Neural cell (in vitro differentiated cells): ENCODE measurements around the gene CDH4. TPM values are rescaled to one million over a fixed set of nuclear protein-coding genes. Genes with fewer than 3 reads are reported as not detected.

Experiments
- H2AFZ ChIP-seq: fragments of 200-600, 300-800 bp; sonication (generic), shearing (Covaris generic); 2 replicates; pipeline ENCODE4 v1.6.0; 2014; ENCODE audit warnings: low read depth, mild to moderate bottlenecking, antibody characterized with exemption, low read length, moderate library complexity
- H3F3A ChIP-seq: fragments of 200-600 bp; shearing (Covaris generic); 2 replicates; pipeline ENCODE4 v1.6.1; 2016; ENCODE audit warnings: mild to moderate bottlenecking, moderate library complexity, mixed read lengths, antibody characterized with exemption, low read length; ENCODE audit not compliant: insufficient read depth, poor library complexity, severe bottlenecking
- H3K27ac ChIP-seq: fragments of 200-600, 300-800 bp; sonication (generic), shearing (Covaris generic); 2 replicates; pipeline ENCODE4 v1.5.1; 2014; ENCODE audit warnings: mild to moderate bottlenecking, low read length, moderate library complexity
- H3K27me3 ChIP-seq: fragments of 300-800, 200-600 bp; sonication (generic), shearing (Covaris generic); 2 replicates; pipeline ENCODE4 v1.6.0; 2014; ENCODE audit warnings: mild to moderate bottlenecking, low read depth, low read length, moderate library complexity; ENCODE audit not compliant: insufficient read depth
- H3K36me3 ChIP-seq: fragments of 300-800, 200-600 bp; sonication (generic), shearing (Covaris generic); 2 replicates; pipeline ENCODE4 v1.5.1; 2014; ENCODE audit warnings: mild to moderate bottlenecking, antibody characterized with exemption, low read length, moderate library complexity; ENCODE audit not compliant: insufficient read depth
- H3K4me2 ChIP-seq: fragments of 300-800, 200-600 bp; sonication (generic), shearing (Covaris generic); 2 replicates; pipeline ENCODE4 v1.6.0; 2014; ENCODE audit warnings: mild to moderate bottlenecking, low read length
- H3K4me3 ChIP-seq: fragments of 300-800, 200-600 bp; sonication (generic), shearing (Covaris generic); 2 replicates; pipeline ENCODE4 v1.5.1; 2014; ENCODE audit warnings: mild to moderate bottlenecking, low read length, moderate library complexity
- H3K79me2 ChIP-seq: fragments of 200-600 bp; shearing (Covaris generic); replicated peaks from 2 replicates; pipeline ENCODE4 v1.6.0; 2014; ENCODE audit warnings: mild to moderate bottlenecking, low read length, moderate library complexity; ENCODE audit not compliant: insufficient read depth
- H3K9ac ChIP-seq: fragments of 300-800, 200-600 bp; sonication (generic), shearing (Covaris generic); 2 replicates; pipeline ENCODE4 v1.6.1; 2016; ENCODE audit warnings: mild to moderate bottlenecking, low read length, mixed read lengths
- H3K9me2 ChIP-seq: fragments of 200-600 bp; shearing (Covaris generic); 2 replicates; pipeline ENCODE4 v1.6.1; 2016; ENCODE audit warnings: mild to moderate bottlenecking, low read length, mixed read lengths; ENCODE audit not compliant: insufficient read depth
- H3K9me3 ChIP-seq: fragments of 200-600, 300-800 bp; sonication (generic), shearing (Covaris generic); 2 replicates; pipeline ENCODE4 v1.6.1; 2016; ENCODE audit warnings: mild to moderate bottlenecking, mixed run types, low read length, moderate library complexity, mixed read lengths
- H4K20me1 ChIP-seq: fragments of 200-600 bp; shearing (Covaris generic); 2 replicates; pipeline ENCODE4 v1.6.1; 2016; ENCODE audit warnings: mild to moderate bottlenecking, mixed run types; ENCODE audit not compliant: insufficient read depth
- CTCF ChIP-seq: fragments of 450-650 bp; IDR thresholded peaks from 2 replicates; pipeline ENCODE4 v1.5.1; 2014; ENCODE audit warnings: antibody characterized with exemption, mild to moderate bottlenecking, moderate library complexity; ENCODE audit not compliant: poor library complexity, severe bottlenecking
- EP300 ChIP-seq: fragments of 450-650 bp; conservative IDR thresholded peaks from 2 replicates; pipeline ENCODE4 v1.6.1; 2014; ENCODE audit warnings: antibody characterized with exemption, mild to moderate bottlenecking, moderate library complexity; ENCODE audit not compliant: poor library complexity, severe bottlenecking
- EZH2 ChIP-seq: fragments of 200-600, 300-800 bp; shearing (Covaris generic), sonication (generic); IDR thresholded peaks from 2 replicates; pipeline ENCODE4 v1.6.1; 2014; ENCODE audit warnings: antibody characterized with exemption, low read length, borderline replicate concordance, mild to moderate bottlenecking; ENCODE audit not compliant: insufficient read depth, poor library complexity, severe bottlenecking
- MXI1 ChIP-seq: fragments of 450-650 bp; conservative IDR thresholded peaks from 2 replicates; pipeline ENCODE4 v1.6.1; 2014; ENCODE audit warnings: antibody characterized with exemption, mild to moderate bottlenecking; ENCODE audit not compliant: poor library complexity, severe bottlenecking
- POLR2AphosphoS5 ChIP-seq: IDR thresholded peaks from 2 replicates; pipeline ENCODE4 v1.6.1; 2012
- RAD21 ChIP-seq: fragments of 450-650 bp; conservative IDR thresholded peaks from 2 replicates; pipeline ENCODE4 v1.6.1; 2014; ENCODE audit warnings: antibody characterized with exemption, mild to moderate bottlenecking, moderate library complexity
- SMC3 ChIP-seq: fragments of 450-650 bp; conservative IDR thresholded peaks from 2 replicates; pipeline ENCODE4 v1.6.1; 2014; ENCODE audit warnings: antibody characterized with exemption, mild to moderate bottlenecking, moderate library complexity; ENCODE audit not compliant: poor library complexity
- TAF1 ChIP-seq: IDR thresholded peaks from 2 replicates; pipeline ENCODE4 v1.6.1; 2012; ENCODE audit warnings: low read depth
- polyA plus RNA-seq: library from polyadenylated mRNA; depleted of rRNA; stranded (reverse); fragments of >200 nt; gene quantifications from 2 replicates; pipeline ENCODE4 v1.2.3, GENCODE V29; 2014
- TF ChIP-seq, protein P1 (sequence below): IDR thresholded peaks from 2 replicates; pipeline ENCODE4 v1.6.1; 2012; ENCODE audit warnings: borderline replicate concordance

The CDH4 gene
- polyA plus RNA-seq, 1 donor from 2014 or later = 24.6 TPM

- Histone ChIP-seq H3F3A (no peaks in the 10 kb centered on the region), H3K4me3 (no peak overlapping the region), H3K4me2 (no peak overlapping the region), H3K79me2 (no peaks in the 10 kb centered on the region), H4K20me1 (no peaks in the 10 kb centered on the region), H3K9me2 (no peaks in the 10 kb centered on the region), H3K9me3 (no peaks in the 10 kb centered on the region), H3K9ac (no peak overlapping the region), H3K36me3 (no peaks in the 10 kb centered on the region), H2AFZ (no peak overlapping the region), H3K27ac (no peak overlapping the region), H3K27me3 (no peaks in the 10 kb centered on the region)
- TF ChIP-seq, protein P1, sequence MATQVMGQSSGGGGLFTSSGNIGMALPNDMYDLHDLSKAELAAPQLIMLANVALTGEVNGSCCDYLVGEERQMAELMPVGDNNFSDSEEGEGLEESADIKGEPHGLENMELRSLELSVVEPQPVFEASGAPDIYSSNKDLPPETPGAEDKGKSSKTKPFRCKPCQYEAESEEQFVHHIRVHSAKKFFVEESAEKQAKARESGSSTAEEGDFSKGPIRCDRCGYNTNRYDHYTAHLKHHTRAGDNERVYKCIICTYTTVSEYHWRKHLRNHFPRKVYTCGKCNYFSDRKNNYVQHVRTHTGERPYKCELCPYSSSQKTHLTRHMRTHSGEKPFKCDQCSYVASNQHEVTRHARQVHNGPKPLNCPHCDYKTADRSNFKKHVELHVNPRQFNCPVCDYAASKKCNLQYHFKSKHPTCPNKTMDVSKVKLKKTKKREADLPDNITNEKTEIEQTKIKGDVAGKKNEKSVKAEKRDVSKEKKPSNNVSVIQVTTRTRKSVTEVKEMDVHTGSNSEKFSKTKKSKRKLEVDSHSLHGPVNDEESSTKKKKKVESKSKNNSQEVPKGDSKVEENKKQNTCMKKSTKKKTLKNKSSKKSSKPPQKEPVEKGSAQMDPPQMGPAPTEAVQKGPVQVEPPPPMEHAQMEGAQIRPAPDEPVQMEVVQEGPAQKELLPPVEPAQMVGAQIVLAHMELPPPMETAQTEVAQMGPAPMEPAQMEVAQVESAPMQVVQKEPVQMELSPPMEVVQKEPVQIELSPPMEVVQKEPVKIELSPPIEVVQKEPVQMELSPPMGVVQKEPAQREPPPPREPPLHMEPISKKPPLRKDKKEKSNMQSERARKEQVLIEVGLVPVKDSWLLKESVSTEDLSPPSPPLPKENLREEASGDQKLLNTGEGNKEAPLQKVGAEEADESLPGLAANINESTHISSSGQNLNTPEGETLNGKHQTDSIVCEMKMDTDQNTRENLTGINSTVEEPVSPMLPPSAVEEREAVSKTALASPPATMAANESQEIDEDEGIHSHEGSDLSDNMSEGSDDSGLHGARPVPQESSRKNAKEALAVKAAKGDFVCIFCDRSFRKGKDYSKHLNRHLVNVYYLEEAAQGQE = no peak
- TF ChIP-seq CTCF = no peak
- TF ChIP-seq TAF1 = no peak
- no peak for TF ChIP-seq POLR2AphosphoS5
- TF ChIP-seq SMC3 = no peak
- no peak for TF ChIP-seq MXI1
- TF ChIP-seq RAD21 = no peak
- TF ChIP-seq EP300 = no peak
- TF ChIP-seq EZH2 = no peak
Observed at GRCh38 chr20:61819921-61820825, 568.1 kb downstream of the CDH4 start.

DNA sequence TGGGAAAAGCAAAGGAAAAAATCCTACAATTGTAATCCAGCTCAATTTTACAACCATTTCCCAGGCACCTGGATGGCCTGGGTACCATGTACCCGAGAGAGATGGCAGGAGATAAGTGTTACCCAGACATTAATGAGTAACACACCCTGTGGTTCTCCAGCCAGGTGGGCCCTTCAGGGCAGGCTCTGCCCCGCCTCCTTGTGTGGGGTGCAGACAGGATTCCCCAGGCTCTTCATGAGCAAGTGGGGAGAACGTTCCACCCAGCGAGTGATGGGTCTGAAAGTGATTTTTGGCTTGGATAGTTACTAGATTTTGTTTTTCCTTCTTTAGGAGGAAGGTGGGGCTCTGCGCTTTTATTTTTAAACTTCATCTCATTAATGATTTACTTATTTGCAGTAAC, 569.7 kb downstream of the CDH4 start:
- Histone ChIP-seq H3K4me3 (no peak overlapping the region), H3K27me3 (no peaks in the 10 kb centered on the region), H3F3A (no peaks in the 10 kb centered on the region), H3K36me3 (no peaks in the 10 kb centered on the region), H3K4me2 (no peak overlapping the region), H3K9ac (no peak overlapping the region), H3K79me2 (no peaks in the 10 kb centered on the region), H3K9me3 (no peaks in the 10 kb centered on the region), H3K27ac (no peak overlapping the region), H3K9me2 (no peaks in the 10 kb centered on the region), H2AFZ (no peak overlapping the region), H4K20me1 (no peaks in the 10 kb centered on the region)
- TF ChIP-seq, protein P1 = no peak
- TF ChIP-seq SMC3 (no peak), TAF1 (no peak), MXI1 (no peak), EP300 (no peak), EZH2 (no peak), CTCF (no peak), POLR2AphosphoS5 (no peak), RAD21 (no peak)
